DMS153 (cell line): ENCODE results near the gene MMP23B.

Experiments used
- DNase-seq: peaks from one replicate; lab custom pipeline; 2025; lab: John Stamatoyannopoulos, UW

The MMP23B gene

GRCh38 chr1:1620433-1621139, 11.4 kb upstream of the MMP23B start:
- no peak for DNase-seq

GRCh38 chr1:1621173-1622009, 10.6 kb upstream of the MMP23B start:
- DNase-seq: no peak

GRCh38 chr1:1622010-1622787, 9.8 kb upstream of the MMP23B start:
- no peak for DNase-seq

- DNase-seq: no peak
Measured at GRCh38 chr1:1622788-1623094, 9.2 kb upstream of the MMP23B start.

GRCh38 chr1:1623181-1623630, 8.8 kb upstream of the MMP23B start:
- DNase-seq: no peak

- DNase-seq: no peak
Measured at GRCh38 chr1:1623631-1624442, 8.1 kb upstream of the MMP23B start.

- no peak for DNase-seq
Measured at GRCh38 chr1:1624443-1625403, 7.2 kb upstream of the MMP23B start.

GRCh38 chr1:1625404-1625775, 6.6 kb upstream of the MMP23B start:
- no peak for DNase-seq

GRCh38 chr1:1625824-1626206, 6.2 kb upstream of the MMP23B start:
- DNase-seq: no peak

DNA sequence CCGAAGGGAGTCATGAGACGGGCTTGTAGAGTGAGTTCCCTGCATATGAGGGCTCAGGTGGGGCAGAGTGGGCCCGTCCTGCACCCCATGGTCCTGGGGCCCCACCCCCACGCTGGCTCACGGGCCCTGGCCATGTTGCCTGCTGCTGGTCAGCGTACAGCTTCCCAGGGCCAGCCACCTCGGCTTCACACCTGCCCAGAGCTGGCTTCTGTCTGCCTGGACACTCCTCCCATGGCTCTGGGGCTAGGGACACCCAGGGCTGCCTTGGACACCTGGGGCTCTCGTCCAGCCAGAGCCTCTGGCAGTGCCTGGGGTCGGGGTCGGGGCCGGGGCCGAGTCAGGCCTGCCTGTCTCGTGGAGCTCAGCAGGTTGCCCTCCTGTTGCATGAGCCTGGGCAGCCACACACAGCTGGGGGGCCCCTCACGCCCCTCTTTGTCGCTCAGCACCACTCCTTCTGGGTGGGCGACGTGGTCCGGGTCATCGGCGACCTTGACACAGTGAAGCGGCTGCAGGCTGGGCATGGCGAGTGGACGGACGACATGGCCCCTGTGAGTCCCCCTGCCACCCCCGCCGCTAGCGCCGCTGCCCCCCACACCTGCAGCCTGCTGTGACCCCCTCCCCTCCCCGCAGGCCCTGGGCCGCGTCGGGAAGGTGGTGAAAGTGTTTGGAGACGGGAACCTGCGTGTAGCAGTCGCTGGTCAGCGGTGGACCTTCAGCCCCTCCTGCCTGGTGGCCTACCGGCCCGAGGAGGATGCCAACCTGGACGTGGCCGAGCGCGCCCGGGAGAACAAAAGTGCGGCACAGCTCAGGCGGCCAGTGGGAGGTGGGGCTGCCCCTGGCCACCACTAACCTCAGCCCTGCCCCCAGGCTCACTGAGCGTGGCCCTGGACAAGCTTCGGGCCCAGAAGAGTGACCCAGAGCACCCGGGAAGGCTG, 5.5 kb upstream of the MMP23B start:
- no peak for DNase-seq

DNA sequence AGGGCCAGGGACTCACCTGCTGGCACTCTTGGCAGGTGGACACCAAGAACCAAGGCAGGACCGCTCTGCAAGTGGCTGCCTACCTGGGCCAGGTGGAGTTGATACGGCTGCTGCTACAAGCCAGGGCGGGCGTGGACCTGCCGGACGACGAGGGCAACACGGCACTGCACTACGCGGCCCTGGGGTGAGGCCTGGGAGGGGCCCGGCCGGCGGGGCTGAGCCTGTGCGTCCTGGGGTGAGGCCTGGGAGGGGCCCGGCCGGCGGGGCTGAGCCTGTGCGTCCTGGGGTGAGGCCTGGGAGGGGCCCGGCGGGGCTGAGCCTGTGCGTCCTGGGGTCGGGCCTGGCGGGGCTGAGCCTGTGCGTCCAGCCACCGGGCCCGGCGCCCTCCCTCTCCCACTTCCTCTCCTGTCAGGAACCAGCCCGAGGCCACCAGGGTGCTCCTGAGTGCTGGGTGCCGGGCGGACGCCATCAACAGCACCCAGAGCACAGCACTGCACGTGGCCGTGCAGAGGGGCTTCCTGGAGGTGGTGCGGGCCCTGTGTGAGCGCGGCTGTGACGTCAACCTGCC, 4.6 kb upstream of the MMP23B start:
- DNase-seq: no peak

- no peak for DNase-seq
Measured at GRCh38 chr1:1627829-1628753, 3.9 kb upstream of the MMP23B start.

GRCh38 chr1:1628754-1629429, 3.1 kb upstream of the MMP23B start:
- no peak for DNase-seq

- DNase-seq: no peak
Measured at GRCh38 chr1:1629430-1630190, 2.4 kb upstream of the MMP23B start.

DNA sequence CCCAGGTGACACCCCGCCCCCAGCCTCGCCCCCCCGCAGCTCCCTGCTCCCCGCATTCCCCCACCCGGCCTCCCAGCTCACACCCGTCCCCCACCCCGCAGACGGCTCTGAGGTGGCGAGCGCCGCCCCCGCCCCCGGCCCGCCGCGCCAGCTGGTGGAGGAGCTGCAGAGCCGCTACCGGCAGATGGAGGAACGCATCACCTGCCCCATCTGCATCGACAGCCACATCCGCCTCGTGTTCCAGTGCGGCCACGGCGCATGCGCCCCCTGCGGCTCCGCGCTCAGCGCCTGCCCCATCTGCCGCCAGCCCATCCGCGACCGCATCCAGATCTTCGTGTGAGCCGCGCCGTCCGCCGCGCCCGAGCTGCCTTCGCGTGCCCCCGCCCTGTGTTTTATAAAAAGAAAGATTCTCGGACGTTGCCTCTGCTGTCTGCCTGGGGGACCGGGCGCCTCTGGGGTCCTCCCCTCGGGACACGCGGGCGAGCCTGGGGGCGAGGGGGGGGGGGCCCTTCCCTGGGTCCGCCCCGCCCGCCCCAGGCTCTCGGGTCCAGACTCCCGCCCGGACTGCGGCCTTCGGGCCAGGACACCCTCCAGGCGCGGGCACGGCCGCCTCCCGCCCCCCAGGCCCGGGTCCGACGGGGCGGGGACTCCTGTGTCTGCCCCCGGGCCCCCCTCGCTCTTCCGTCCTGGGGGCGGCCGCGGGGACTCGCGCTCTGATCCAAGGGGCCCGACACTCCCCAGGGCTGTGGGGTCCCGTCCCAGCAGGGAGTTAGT, 1.6 kb upstream of the MMP23B start:
- peak; percentile 97 for DNase-seq
